ENCODE results near the gene GPR61.

The GPR61 gene

DNA sequence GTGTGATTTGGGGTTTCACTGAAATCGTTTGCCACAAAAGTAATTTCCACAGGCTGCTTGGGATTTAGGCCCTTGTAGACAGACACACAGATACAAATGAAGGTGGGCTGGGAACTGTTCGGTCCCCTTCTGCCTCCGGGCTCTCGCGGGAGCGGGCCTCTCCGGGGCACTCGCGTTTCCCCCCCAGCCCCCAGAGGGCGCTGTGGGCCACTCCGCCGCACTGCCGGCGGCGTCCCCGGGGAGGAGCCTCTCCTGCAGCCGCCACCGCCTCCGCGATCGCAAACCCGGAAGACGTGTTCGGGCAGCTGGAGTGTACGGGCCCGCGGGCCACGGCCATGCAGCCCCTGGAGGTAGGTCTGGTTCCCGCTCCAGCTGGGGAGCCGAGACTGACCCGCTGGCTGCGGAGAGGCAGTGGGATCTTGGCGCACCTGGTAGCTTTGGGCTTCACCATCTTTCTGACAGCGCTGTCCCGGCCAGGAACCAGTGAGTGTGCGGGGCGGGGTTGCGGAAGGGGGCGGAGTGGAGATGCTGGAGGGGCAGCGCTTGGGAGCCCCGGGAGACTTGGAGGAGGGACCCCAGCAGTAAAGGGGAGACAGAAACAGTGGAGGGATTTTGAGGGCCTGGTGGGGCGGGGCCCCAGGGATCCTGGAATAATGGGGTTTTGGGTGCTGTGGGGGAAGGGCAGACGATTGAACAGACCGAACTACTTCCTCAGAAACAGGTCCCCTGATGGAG lies 45.7 kb upstream of the GPR61 start, which contains the start of gene CYB561D1 (continued):
- peak; percentile 80 for TF ChIP-seq PRDM10 (tag by site-specific recombination; IDR thresholded peaks at IDR 0.05)
- TF ChIP-seq ZNF292 (tag by site-specific recombination; IDR thresholded peaks at IDR 0.05; ENCODE audit: borderline replicate concordance, low read depth), result no peak
- 0 out of 2 replicates have a peak, but pooled peaks have one; percentile 60 for TF ChIP-seq ZNF843 (tag by site-specific recombination; IDR thresholded peaks at IDR 0.05)
- no peak for TF ChIP-seq SALL2 (tag by site-specific recombination; IDR thresholded peaks at IDR 0.05; ENCODE audit: borderline replicate concordance)
- no peak for TF ChIP-seq ZFP3 (tag by site-specific recombination; IDR thresholded peaks at IDR 0.05; ENCODE audit: low read depth)
- no peak for TF ChIP-seq BCL6B (tag by site-specific recombination; IDR thresholded peaks at IDR 0.05)
- TF ChIP-seq ZNF324 (tag by site-specific recombination; IDR thresholded peaks at IDR 0.05), result peak; percentile 68; the same call in 1 of the 2 replicates
- no peak for TF ChIP-seq SCRT1 (tag by site-specific recombination; IDR thresholded peaks at IDR 0.05; ENCODE audit: borderline replicate concordance)
- no peak for TF ChIP-seq ZNF704 (tag by site-specific recombination; IDR thresholded peaks at IDR 0.05)
- TF ChIP-seq, protein P1, sequence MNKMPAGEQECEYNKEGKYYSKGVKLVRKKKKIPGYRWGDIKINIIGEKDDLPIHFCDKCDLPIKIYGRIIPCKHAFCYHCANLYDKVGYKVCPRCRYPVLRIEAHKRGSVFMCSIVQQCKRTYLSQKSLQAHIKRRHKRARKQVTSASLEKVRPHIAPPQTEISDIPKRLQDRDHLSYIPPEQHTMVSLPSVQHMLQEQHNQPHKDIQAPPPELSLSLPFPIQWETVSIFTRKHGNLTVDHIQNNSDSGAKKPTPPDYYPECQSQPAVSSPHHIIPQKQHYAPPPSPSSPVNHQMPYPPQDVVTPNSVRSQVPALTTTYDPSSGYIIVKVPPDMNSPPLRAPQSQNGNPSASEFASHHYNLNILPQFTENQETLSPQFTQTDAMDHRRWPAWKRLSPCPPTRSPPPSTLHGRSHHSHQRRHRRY (tag by site-specific recombination; IDR thresholded peaks at IDR 0.05), result no peak
- no peak for TF ChIP-seq ZNF433 (tag by site-specific recombination; IDR thresholded peaks at IDR 0.05; ENCODE audit: low read depth)
- no peak for TF ChIP-seq ZNF555 (tag by site-specific recombination; conservative IDR thresholded peaks at IDR 0.05)
- TF ChIP-seq, protein P2, sequence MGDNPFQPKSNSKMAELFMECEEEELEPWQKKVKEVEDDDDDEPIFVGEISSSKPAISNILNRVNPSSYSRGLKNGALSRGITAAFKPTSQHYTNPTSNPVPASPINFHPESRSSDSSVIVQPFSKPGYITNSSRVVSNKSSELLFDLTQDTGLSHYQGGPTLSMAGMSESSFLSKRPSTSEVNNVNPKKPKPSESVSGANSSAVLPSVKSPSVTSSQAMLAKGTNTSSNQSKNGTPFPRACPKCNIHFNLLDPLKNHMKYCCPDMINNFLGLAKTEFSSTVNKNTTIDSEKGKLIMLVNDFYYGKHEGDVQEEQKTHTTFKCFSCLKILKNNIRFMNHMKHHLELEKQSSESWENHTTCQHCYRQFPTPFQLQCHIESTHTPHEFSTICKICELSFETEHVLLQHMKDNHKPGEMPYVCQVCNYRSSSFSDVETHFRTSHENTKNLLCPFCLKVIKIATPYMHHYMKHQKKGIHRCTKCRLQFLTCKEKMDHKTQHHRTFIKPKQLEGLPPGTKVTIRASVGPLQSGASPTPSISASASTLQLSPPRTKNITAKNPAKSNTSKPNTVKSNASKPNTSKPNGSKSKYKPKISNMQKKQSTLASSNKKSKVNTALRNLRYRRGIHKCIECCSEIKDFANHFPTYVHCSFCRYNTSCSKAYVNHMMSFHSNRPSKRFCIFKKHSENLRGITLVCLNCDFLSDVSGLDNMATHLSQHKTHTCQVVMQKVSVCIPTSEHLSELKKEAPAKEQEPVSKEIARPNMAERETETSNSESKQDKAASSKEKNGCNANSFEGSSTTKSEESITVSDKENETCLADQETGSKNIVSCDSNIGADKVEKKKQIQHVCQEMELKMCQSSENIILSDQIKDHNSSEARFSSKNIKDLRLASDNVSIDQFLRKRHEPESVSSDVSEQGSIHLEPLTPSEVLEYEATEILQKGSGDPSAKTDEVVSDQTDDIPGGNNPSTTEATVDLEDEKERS (tag by site-specific recombination; IDR thresholded peaks at IDR 0.05), result no peak
- no peak for TF ChIP-seq ZNF670 (tag by site-specific recombination; IDR thresholded peaks at IDR 0.05; ENCODE audit: low read depth)
- no peak for TF ChIP-seq ZNF311 (tag by site-specific recombination; IDR thresholded peaks at IDR 0.05; ENCODE audit: borderline replicate concordance)
- peak; percentile 52; the same call in 1 of the 2 replicates for TF ChIP-seq ZNF366 (tag by site-specific recombination; conservative IDR thresholded peaks at IDR 0.05)
- no peak; the same call in 1 of the 2 replicates for TF ChIP-seq SCRT2 (tag by site-specific recombination; IDR thresholded peaks at IDR 0.05)
- TF ChIP-seq GLIS1 (tag by site-specific recombination; IDR thresholded peaks at IDR 0.05), result peak; percentile 66
- TF ChIP-seq ZNF785 (tag by site-specific recombination; IDR thresholded peaks at IDR 0.05), result no peak
- no peak for TF ChIP-seq ZNF548 (tag by site-specific recombination; IDR thresholded peaks at IDR 0.05)
- TF ChIP-seq, protein P3, sequence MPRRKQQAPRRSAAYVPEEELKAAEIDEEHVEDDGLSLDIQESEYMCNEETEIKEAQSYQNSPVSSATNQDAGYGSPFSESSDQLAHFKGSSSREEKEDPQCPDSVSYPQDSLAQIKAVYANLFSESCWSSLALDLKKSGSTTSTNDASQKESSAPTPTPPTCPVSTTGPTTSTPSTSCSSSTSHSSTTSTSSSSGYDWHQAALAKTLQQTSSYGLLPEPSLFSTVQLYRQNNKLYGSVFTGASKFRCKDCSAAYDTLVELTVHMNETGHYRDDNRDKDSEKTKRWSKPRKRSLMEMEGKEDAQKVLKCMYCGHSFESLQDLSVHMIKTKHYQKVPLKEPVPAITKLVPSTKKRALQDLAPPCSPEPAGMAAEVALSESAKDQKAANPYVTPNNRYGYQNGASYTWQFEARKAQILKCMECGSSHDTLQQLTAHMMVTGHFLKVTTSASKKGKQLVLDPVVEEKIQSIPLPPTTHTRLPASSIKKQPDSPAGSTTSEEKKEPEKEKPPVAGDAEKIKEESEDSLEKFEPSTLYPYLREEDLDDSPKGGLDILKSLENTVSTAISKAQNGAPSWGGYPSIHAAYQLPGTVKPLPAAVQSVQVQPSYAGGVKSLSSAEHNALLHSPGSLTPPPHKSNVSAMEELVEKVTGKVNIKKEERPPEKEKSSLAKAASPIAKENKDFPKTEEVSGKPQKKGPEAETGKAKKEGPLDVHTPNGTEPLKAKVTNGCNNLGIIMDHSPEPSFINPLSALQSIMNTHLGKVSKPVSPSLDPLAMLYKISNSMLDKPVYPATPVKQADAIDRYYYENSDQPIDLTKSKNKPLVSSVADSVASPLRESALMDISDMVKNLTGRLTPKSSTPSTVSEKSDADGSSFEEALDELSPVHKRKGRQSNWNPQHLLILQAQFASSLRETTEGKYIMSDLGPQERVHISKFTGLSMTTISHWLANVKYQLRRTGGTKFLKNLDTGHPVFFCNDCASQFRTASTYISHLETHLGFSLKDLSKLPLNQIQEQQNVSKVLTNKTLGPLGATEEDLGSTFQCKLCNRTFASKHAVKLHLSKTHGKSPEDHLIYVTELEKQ (tag by site-specific recombination; IDR thresholded peaks at IDR 0.05; ENCODE audit: borderline replicate concordance), result no peak
- no peak; the same call in 1 of the 2 replicates for TF ChIP-seq ZNF777 (tag by site-specific recombination; IDR thresholded peaks at IDR 0.05; ENCODE audit: borderline replicate concordance)
- TF ChIP-seq OSR2 (tag by site-specific recombination; IDR thresholded peaks at IDR 0.05), result peak; percentile 18; the same call in 1 of the 2 replicates
- no peak for TF ChIP-seq ZNF140 (tag by site-specific recombination; IDR thresholded peaks at IDR 0.05)
- TF ChIP-seq ZNF423 (tag by site-specific recombination; IDR thresholded peaks at IDR 0.05), result no peak
